Mesendoderm (in vitro differentiated cells): Measurements from ENCODE around the gene RASSF10.
A peak's percentile ranks its signal among the peaks of the same experiment; 100 is the strongest.
"Not testable (repeated sequence)": the region's sequence is repeated elsewhere in the genome, so short reads cannot be mapped to it uniquely, and the experiment has no call there.

Source experiments
- DNase-seq: peaks from one replicate; pipeline ENCODE4 v3.0.0; 2013
- H2AK5ac ChIP-seq: 2 replicates; pipeline ENCODE4 v1.6.1; 2013; ENCODE audit warnings: low read length, inconsistent platforms
- H2BK120ac ChIP-seq: 2 replicates; pipeline ENCODE4 v1.6.1; 2013; ENCODE audit warnings: low read depth, mild to moderate bottlenecking, low read length, moderate library complexity, mixed read lengths
- H2BK15ac ChIP-seq: replicated peaks from 2 replicates; pipeline ENCODE4 v1.6.1; 2013; ENCODE audit warnings: low read depth, mild to moderate bottlenecking, moderate library complexity
- H2BK5ac ChIP-seq: 2 replicates; pipeline ENCODE4 v1.6.1; 2013; ENCODE audit warnings: low read length, inconsistent platforms
- H3K18ac ChIP-seq: 2 replicates; pipeline ENCODE4 v1.6.1; 2013; ENCODE audit warnings: mild to moderate bottlenecking, low read length, mixed read lengths
- H3K23ac ChIP-seq: one replicate; pipeline ENCODE4 v1.6.1; 2013; ENCODE audit warnings: low read length
- H3K27ac ChIP-seq: 2 replicates; pipeline ENCODE4 v1.5.1; 2013; ENCODE audit warnings: low read depth, mild to moderate bottlenecking, inconsistent platforms, low read length, moderate library complexity
- H3K27me3 ChIP-seq: 2 replicates; pipeline ENCODE4 v1.6.1; 2013; ENCODE audit warnings: low read length, control low read depth, mild to moderate bottlenecking, inconsistent platforms; ENCODE audit not compliant: insufficient read depth, poor library complexity
- H3K36me3 ChIP-seq: 2 replicates; pipeline ENCODE4 v1.6.1; 2013; ENCODE audit warnings: low read length, inconsistent platforms; ENCODE audit not compliant: control insufficient read depth, insufficient read depth
- H3K4ac ChIP-seq: one replicate; pipeline ENCODE4 v1.6.1; 2013; ENCODE audit warnings: low read depth, mild to moderate bottlenecking, low read length, moderate library complexity
- H3K4me1 ChIP-seq: 2 replicates; pipeline ENCODE4 v1.6.1; 2013; ENCODE audit warnings: low read depth, low read length, inconsistent platforms; ENCODE audit not compliant: control insufficient read depth
- H3K4me2 ChIP-seq: 2 replicates; pipeline ENCODE4 v1.6.1; 2013; ENCODE audit warnings: low read length
- H3K4me3 ChIP-seq: 2 replicates; pipeline ENCODE4 v1.5.1; 2013; ENCODE audit warnings: mild to moderate bottlenecking, low read length
- H3K56ac ChIP-seq: one replicate; pipeline ENCODE4 v1.6.1; 2013; ENCODE audit warnings: low read length
- H3K79me1 ChIP-seq: 2 replicates; pipeline ENCODE4 v1.6.1; 2013; ENCODE audit warnings: low read length, inconsistent platforms
- H3K79me2 ChIP-seq: 2 replicates; pipeline ENCODE4 v1.6.1; 2013; ENCODE audit warnings: mild to moderate bottlenecking, low read length; ENCODE audit not compliant: control insufficient read depth, insufficient read depth
- H3K9ac ChIP-seq: 2 replicates; pipeline ENCODE4 v1.6.1; 2013; ENCODE audit warnings: low read length, inconsistent platforms
- H4K5ac ChIP-seq: one replicate; pipeline ENCODE4 v1.6.1; 2013; ENCODE audit warnings: low read length
- H4K8ac ChIP-seq: one replicate; pipeline ENCODE4 v1.6.1; 2013; ENCODE audit warnings: low read depth, mild to moderate bottlenecking, control low read depth, low read length, moderate library complexity
- WGBS: extraction: QIAGEN DNeasy Blood & Tissue Kit; methylation state at CpG from one replicate; pipeline ENCODE4 v1.1.7; 2013; ENCODE audit warnings: low lambda C conversion rate, missing lambda C conversion rate; ENCODE audit not compliant: insufficient coverage; ENCODE audit errors: extremely low coverage; 5-methylcytosine and 5-hydroxymethylcytosine counted together

The RASSF10 gene

DNA sequence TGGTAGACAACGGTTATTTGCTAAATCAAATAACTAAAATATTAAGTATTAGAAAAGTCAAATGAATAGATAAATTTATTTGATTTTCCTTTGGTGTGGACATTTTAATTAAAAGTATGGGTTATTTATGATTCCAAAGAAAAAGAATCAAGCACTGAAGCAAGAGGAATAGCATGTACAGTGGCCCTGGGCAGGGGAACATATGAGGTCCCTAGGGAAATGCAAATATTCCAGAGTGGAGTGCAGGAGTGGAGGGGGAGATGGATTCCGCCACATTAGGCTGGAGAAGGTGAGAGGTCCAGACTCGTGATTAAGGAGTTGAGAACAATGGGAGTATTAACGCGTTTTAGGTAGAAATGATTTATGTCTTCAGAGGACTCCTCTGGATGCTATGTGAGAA, 30.0 kb downstream of the RASSF10 start:
- Histone ChIP-seq H2BK15ac (no peak overlapping the region), H3K4me3 (no peak overlapping the region), H3K36me3 (no peaks in the 10 kb centered on the region), H3K27me3 (no peaks in the 10 kb centered on the region), H3K4ac (no peak overlapping the region), H3K4me2 (no peak overlapping the region), H3K4me1 (no peaks in the 10 kb centered on the region), H4K5ac (no peak overlapping the region), H3K23ac (no peak overlapping the region), H4K8ac (no peak overlapping the region), H3K18ac (no peak overlapping the region), H3K27ac (no peak overlapping the region), H2BK120ac (no peak overlapping the region), H3K9ac (no peak overlapping the region), H2AK5ac (no peak overlapping the region), H2BK5ac (no peak overlapping the region), H3K79me2 (no peaks in the 10 kb centered on the region), H3K79me1 (no peaks in the 10 kb centered on the region), H3K56ac (no peak overlapping the region)
- no peak for DNase-seq
- no CpG with 5 or more reads among the region's 5 CpGs for WGBS

DNA sequence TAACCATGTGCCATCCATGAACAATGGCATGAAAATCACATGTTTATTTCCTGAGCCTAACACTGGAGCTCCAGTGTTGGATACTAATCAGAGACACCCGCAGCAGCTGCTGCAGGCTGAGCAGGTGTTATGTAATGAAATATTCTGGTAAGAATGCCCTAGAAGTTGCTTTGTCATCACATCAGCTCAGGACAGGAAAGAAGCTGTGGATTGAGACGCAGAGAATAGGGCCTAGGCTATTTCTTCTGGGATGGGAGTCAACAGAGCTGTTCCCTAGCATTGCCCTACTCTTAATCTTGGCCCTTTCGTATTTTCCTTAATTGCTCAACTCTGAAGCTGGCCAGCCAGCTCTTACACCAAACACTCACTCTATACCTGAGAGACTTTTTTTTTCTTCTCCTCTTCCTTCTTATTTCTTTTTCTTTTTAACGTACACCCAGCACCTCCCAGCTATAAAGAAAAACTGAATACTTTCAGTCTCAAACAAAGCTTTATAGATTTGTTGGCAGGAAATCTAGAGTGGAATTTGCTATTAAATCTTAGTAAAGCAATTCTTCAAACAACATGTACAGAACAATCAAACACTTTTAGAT, 31.9 kb downstream of the RASSF10 start:
- no peak overlapping the region for H3K18ac ChIP-seq

DNA sequence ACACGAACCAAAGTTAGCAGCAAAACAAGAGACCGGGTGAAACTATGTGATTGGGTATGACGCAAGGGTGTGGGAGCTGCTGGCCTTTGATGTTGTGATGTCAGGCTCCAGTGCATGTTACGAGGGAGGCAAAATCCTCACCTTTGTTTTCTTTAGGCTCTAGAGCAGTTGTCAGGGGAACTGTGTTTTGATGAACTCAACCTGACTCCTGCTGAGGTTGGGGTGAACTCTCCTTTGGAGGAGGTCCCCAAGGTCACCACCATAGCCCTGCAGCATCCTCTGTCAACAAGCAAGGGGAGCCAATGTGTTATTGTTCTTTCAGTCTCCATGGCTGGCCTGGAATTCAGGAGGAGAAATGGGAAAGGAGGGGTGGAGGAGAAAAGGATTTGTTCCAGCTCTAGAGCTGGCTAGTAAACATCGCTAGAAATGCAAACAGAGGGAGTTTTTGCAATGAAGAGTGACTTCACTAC, 33.8 kb downstream of the RASSF10 start:
- no peak overlapping the region for H3K4me2 ChIP-seq
- H3K23ac ChIP-seq, result no peak overlapping the region
- no peak overlapping the region for H3K56ac ChIP-seq
- H3K36me3 ChIP-seq, result no peaks in the 10 kb centered on the region
- H2BK5ac ChIP-seq, result no peak overlapping the region
- no CpG with 5 or more reads among the region's 5 CpGs for WGBS
- no peaks in the 10 kb centered on the region for H3K79me2 ChIP-seq
- H2AK5ac ChIP-seq, result no peak overlapping the region
- no peak overlapping the region for H3K4me3 ChIP-seq
- no peak overlapping the region for H2BK120ac ChIP-seq
- H3K79me1 ChIP-seq, result no peaks in the 10 kb centered on the region
- H3K18ac ChIP-seq, result no peak overlapping the region
- no peak overlapping the region for H3K27ac ChIP-seq
- H3K4me1 ChIP-seq, result peaks cover 2% of the 10 kb centered on the region
- no peak overlapping the region for H4K5ac ChIP-seq
- no peak overlapping the region for H3K9ac ChIP-seq
- no peaks in the 10 kb centered on the region for H3K27me3 ChIP-seq
- DNase-seq, result peak; percentile 35
- no peak overlapping the region for H2BK15ac ChIP-seq
- no peak overlapping the region for H3K4ac ChIP-seq
- no peak overlapping the region for H4K8ac ChIP-seq

More for the DNA sequence above, 31.9 kb downstream of the RASSF10 start:
- no peak overlapping the region for H2AK5ac ChIP-seq
- no peak overlapping the region for H3K4me2 ChIP-seq
- no peak overlapping the region for H3K56ac ChIP-seq
- no peaks in the 10 kb centered on the region for H3K27me3 ChIP-seq
- DNase-seq, result no peak
- no peak overlapping the region for H2BK120ac ChIP-seq
- no peak overlapping the region for H3K27ac ChIP-seq
- H2BK5ac ChIP-seq, result no peak overlapping the region
- H3K4ac ChIP-seq, result no peak overlapping the region
- H3K79me1 ChIP-seq, result no peaks in the 10 kb centered on the region
- no peaks in the 10 kb centered on the region for H3K36me3 ChIP-seq
- H2BK15ac ChIP-seq, result no peak overlapping the region
- WGBS, result 100% methylated on average over 1 of the region's 4 CpGs
- H3K23ac ChIP-seq, result no peak overlapping the region
- H3K4me3 ChIP-seq, result no peak overlapping the region
- peaks cover 2% of the 10 kb centered on the region for H3K4me1 ChIP-seq
- H3K79me2 ChIP-seq, result no peaks in the 10 kb centered on the region
- no peak overlapping the region for H3K9ac ChIP-seq
- H4K8ac ChIP-seq, result no peak overlapping the region
- H4K5ac ChIP-seq, result no peak overlapping the region

DNA sequence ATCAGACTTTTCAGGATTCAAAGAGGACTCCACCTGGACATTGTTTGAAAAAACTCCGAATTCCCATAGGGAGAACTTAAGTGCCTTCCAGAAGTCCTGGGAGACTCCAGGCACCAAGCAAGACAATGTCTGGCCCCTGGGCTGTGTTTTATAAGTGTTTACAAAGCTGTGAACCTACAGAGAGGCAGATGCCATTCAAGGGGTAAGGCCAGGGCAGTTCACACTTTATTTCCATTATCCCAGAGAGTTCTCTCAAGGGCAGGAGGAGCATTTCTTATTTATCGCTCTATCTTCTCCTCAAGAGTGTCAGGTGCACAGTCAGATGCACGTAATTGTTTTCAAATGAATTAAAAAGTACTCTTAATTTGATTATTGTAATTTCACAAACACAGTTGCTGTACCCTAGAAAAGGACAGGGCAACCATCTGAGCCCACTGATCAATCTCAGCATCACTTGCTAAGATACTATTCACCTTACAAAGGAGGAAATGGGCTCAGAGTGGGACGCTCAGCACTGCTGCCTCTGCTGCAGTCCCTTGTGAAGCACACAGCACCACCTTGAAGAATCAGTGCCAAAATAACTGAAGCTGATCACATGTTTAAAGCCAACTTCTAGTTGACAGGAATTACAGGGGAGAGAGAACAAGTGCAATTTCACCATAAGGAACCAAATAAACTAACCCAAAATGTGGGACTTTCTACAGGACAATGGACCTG, 35.0 kb downstream of the RASSF10 start:
- H3K79me1 ChIP-seq, result no peaks in the 10 kb centered on the region
- H3K36me3 ChIP-seq, result no peaks in the 10 kb centered on the region
- DNase-seq, result no peak
- H2AK5ac ChIP-seq, result no peak overlapping the region
- H3K27me3 ChIP-seq, result no peaks in the 10 kb centered on the region
- H2BK15ac ChIP-seq, result no peak overlapping the region
- H3K4me3 ChIP-seq, result no peak overlapping the region
- H3K27ac ChIP-seq, result no peak overlapping the region
- no peak overlapping the region for H2BK5ac ChIP-seq
- no peak overlapping the region for H4K8ac ChIP-seq
- no peak overlapping the region for H3K18ac ChIP-seq
- no peak overlapping the region for H3K4me2 ChIP-seq
- WGBS, result no CpG with 5 or more reads among the region's 4 CpGs
- H3K4ac ChIP-seq, result no peak overlapping the region
- H3K23ac ChIP-seq, result no peak overlapping the region
- H2BK120ac ChIP-seq, result no peak overlapping the region
- H3K79me2 ChIP-seq, result no peaks in the 10 kb centered on the region
- H3K9ac ChIP-seq, result no peak overlapping the region
- no peak overlapping the region for H3K56ac ChIP-seq
- peaks cover 2% of the 10 kb centered on the region for H3K4me1 ChIP-seq
- no peak overlapping the region for H4K5ac ChIP-seq

DNA sequence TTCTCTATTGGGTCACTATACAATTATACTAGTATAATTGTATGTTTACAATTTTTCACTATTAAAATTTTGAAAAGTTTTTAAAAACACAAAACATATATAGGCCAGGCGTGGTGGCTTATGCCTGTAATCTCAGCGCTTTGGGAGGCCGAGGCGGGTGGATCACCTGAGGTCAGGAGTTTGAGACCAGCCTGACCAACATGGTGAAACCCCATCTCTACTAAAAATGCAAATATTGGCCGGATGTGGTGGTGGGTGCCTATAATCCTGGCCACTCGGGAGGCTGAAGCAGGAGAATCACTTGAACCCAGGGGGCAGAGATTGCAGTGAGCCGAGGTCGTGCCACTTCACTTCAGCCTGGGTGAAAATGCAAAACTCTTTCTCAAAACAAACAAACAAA, 36.0 kb downstream of the RASSF10 start:
- not testable (repeated sequence) for H4K8ac ChIP-seq, H3K27ac ChIP-seq, DNase-seq, H2BK5ac ChIP-seq, H3K4me1 ChIP-seq, H3K9ac ChIP-seq, H3K4me2 ChIP-seq, H3K56ac ChIP-seq, H3K79me1 ChIP-seq, H3K27me3 ChIP-seq, H3K4ac ChIP-seq, H3K4me3 ChIP-seq, H3K18ac ChIP-seq, H3K36me3 ChIP-seq, H3K23ac ChIP-seq, H2BK15ac ChIP-seq, H2AK5ac ChIP-seq, H3K79me2 ChIP-seq, H4K5ac ChIP-seq, H2BK120ac ChIP-seq
- WGBS, result no CpG with 5 or more reads among the region's 8 CpGs
